Activated T-helper 9 cell treated with anti-CD3 and anti-CD28 coated beads, Interleukin-2, amount 50 U/mL, for 16 hours (primary cell): ENCODE measurements around the gene MOCS2.
A peak's percentile ranks its signal among the peaks of the same experiment; 100 is the strongest.

Experiments used
- DNase-seq: peaks from one replicate; pipeline ENCODE4 v3.0.0-alpha.2; 2020; ENCODE audit warnings: low read depth

The MOCS2 gene

GRCh38 chr5:53092242-53092641, 17.3 kb downstream of the MOCS2 start:
- no peak for DNase-seq

DNA sequence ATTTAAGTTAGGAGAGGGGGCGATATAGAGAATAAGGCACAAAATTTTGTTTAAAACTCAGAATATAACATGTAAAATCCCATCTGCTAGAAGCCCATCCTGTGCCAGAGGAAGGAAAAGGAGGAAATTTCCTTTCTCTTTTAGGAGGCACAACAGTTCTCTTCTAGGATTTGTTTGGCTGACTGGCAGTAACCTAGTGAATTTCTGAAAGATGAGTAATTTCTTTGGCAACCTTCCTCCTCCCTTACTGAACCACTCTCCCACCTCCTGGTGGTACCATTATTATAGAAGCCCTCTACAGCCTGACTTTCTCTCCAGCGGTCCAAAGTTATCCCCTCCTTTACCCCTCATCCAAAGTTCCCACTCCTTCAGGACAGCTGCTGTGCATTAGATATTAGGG, 18.3 kb downstream of the MOCS2 start:
- DNase-seq, result no peak

GRCh38 chr5:53090229-53090628, 19.3 kb downstream of the MOCS2 start:
- DNase-seq, result no peak

GRCh38 chr5:53089481-53089991, 20.0 kb downstream of the MOCS2 start:
- DNase-seq, result no peak

- no peak for DNase-seq
Observed at GRCh38 chr5:53087621-53088121, 21.9 kb downstream of the MOCS2 start.

GRCh38 chr5:53087171-53087570, 22.4 kb downstream of the MOCS2 start:
- no peak for DNase-seq

DNA sequence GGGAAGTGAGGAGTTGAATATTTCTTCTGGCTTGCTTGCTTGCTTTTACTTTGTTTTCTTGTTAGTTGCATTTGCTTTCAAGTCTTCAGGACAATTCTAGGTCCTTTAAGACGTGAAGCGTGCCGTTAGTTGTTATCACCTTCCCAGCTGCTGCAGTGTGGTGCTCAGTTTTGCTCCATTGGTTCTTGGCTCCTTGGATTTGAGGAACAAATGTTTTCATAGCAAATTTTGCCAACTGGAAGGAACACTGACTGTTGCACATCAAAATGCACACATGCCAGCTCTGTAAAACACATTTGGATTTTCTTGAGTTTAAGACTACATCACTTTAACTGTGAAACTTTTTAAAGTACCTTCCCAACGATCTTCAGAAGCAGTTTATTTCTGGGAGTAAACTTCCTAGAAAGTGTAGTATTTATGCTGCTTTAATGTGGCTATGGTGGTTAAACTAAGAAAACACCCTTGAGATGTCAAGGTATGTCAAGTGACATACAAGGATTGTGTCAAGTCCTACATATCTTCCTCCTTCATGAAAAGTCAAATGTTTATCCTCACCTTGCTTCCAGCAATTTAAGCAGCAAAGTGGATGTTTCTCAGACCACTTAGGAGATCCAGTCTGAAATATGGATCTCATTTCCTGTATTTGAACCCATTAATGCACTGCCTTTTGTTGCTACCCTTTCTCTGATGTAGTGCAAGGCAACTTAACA, 24.9 kb downstream of the MOCS2 start:
- DNase-seq, result no peak

GRCh38 chr5:53083927-53084326, 25.6 kb downstream of the MOCS2 start:
- DNase-seq, result no peak

DNA sequence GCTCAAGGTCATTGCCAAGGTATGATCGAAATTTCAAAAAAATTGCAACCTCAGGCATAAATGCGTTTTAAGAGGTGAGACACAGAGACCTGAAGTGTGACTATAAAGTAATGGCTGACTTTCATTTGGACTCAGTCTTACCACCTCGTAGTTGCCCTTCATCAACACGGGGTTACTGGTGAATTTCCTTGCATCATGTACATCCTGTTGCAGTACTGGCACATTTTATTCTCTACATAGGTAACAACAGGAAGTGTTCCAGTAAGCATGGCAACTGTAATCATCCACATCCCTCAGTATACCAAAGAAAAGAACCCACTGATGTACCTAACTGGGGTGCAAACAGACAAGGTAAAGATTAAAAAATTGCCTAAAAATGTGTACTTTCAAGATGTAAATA, 29.3 kb downstream of the MOCS2 start:
- no peak for DNase-seq

GRCh38 chr5:53076014-53076583, 33.5 kb downstream of the MOCS2 start:
- DNase-seq, result no peak

DNA sequence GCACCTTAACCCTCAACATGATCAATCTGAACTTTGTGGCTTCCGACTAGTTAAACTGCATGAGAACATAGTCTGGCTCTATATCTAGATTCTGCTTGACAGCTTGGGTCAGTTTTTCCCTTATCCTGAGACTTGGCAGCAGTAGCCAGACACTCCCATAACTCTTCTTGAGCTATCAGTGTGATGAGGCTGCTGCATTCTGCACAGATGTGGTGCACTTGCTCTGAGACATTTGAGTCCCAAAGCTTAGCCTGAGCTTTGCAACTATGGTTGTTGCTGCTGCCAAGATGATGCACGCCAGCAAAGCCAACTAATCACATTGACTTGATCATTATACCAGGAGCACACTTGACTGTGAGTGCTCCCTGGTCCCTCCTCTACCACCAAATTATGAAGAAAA, 36.2 kb downstream of the MOCS2 start:
- DNase-seq, result no peak

DNA sequence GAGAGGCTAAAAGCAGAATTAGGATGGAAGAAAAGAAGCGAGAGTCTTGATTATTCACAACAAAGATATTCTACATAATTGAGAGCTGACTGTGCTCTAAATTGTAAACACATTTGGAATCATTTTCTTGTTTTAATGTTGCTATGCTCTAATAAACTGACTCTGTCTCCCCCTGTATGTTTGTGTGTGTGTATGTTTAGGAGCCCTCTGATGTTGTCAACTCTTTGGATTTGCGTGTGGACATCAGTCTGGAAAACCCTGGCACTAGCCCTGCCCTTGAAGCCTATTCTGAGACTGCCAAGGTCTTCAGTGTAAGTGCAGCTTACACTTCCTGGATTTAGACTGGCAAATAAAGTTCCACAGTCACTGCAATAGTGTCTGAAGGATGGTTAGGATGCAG, 37.8 kb downstream of the MOCS2 start:
- DNase-seq, result no peak

- no peak for DNase-seq
Observed at GRCh38 chr5:53071298-53071697, 38.3 kb downstream of the MOCS2 start.

DNA sequence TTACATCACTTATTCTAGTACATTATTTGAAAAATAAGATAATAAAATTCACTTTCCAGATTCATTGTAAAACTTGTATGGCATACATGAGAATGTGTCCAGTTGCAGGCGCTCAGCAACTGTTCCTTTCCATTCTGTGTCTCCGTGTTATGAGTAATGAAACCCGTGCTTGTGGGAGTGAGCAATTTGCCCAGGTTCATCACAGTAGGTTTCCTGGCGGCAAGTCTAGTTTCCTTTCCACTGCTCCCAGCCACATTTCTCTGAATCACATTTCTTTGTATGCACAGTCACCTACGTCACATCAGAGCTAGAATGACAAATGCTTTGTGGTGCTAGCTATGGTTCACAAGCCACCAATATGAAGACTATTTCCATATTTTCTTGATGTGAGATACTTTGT, 39.9 kb downstream of the MOCS2 start:
- DNase-seq, result peak; percentile 16

DNA sequence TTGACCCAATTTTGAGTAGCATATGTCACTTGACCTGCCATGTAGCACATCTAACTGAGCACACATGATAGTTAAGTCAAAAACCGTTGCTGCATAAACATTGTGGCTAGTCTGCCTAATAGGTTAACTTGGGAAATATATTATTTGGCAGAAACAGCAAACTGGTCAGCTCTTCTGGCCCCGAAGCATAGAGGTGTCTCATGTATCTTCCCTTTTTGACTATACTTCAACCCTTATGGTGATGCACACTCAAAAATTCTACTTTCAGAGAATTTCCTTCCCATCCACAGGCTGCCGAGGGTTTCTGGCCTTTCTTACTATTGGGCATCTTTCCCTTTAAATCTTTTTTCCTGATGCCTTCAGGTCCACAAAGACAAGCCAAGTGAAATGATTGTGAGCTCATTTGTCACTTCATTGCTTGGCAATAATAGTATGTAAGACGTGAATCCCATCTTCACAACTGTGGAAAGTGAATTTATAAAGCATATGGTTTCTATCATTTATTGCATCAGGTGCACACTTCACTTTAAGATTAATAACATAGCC, 41.2 kb downstream of the MOCS2 start:
- DNase-seq, result no peak

DNA sequence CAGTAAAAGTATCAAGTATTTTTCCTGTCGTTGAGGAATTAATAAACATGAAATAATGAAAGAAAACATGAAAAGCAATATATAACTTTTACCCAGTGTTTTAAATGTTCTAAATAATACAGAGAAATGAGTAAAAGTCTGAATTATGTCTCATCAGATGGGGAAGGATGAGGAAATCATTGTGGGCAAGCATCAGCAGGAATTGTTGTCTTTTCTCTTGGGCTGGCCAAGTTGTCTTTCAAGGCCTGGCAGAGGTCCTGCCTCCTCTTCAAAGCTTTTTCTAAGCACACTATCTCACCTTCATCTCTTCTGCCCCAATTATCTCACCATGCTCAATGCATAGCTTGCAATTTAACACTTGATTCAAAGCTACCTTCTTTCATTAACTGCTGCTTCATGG, 41.9 kb downstream of the MOCS2 start:
- DNase-seq, result no peak

GRCh38 chr5:53066088-53066487, 43.5 kb downstream of the MOCS2 start:
- DNase-seq, result no peak

DNA sequence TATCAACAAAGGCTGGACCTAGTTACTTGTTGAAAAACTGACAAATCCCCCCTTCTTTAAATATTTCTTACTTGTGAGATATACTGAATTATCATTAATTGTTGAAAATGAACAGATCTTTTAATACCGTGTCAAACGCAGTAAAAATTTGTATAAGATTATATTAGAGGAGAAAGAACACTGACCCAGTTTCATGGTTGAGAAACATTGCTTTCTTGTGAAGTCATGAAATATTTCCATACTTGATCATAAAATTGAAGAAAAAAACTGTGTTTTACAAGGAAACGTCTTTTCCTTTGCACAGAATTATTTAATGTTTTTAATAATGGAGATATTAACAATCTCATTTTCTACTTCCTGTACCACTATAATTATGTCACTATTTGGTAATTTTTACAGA, 45.8 kb downstream of the MOCS2 start:
- DNase-seq, result no peak

DNA sequence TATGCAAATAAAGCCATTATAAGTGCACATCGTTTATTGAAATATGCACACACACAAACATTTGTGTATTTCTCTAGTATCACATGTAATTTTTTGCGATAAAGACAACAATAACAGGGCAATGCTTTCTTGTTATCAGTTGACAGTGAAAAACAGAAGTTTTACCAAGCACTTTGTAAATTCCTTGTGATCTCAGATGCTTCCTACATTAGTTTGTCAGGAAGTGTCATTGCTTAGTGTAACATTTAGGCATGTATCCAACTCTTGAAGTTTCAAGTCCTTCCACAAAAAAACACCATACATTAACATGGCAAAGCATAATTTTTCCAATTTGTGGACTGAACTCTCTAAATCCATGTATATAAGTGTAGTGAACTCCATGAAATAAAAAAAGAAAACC, 46.4 kb downstream of the MOCS2 start:
- no peak for DNase-seq

- DNase-seq, result no peak
Observed at GRCh38 chr5:53059281-53059680, 50.3 kb downstream of the MOCS2 start.

GRCh38 chr5:53055365-53055764, 54.2 kb downstream of the MOCS2 start:
- no peak for DNase-seq

DNA sequence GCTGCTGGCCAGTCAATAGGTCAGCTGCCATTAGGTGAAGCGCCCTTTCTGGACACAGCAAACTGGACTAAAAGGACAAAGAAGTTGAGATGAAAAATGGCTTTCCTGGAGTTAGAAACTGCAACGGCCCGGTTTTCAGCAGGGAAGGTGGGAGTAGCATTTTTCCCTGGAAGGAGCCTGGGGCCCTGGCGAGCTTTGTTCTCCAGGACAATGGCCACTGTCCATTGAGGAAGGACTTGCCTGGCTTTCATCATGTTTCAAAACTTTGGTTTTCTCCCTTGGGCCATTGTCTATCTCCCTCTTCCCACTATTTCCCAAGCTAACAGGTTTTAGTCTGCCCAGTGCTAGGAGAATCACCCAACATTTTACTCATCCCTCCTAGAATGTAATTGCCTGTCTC, 56.2 kb downstream of the MOCS2 start:
- DNase-seq, result no peak

GRCh38 chr5:53052499-53052898, 57.1 kb downstream of the MOCS2 start:
- no peak for DNase-seq

DNA sequence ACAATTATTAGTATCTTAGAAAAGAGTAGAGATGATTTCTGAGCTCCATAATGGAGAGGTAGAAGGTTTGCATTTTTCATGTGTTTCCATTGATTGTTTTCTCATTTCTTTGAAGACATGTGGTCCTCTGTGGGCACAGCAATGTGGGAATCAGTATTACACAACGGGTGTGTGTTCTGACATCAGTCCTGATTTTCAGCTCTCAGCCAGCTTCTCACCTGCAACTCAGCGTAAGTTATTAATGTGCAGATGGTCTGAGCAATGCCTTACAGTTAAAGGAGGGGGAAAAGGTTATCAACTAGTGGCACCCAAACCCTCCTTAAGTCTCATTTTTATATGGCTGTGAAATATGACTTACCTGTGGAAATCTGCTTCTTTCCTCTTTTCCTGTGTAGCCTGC, 61.3 kb downstream of the MOCS2 start:
- DNase-seq, result no peak
